Measurements from ENCODE around the gene OSBP.

The OSBP gene

DNA sequence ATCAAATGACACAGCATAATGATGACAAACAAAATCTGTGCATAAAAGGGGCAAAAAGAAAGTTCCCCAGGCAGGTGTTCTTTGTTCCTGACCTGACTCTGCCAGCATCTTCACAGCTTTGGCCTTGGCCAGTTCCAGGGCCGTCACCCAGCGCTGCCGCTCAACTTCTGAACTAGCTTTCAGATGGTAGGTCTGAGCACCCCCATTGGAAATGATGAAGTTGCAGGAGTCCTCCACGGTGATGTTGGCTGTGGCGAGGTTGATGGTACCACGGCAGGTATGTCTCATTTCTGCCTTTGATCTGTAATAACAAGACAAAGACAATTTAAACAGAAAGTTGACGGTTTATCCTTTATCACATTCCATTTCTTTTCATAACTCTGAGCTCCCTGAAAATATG, 5.3 kb downstream of the OSBP start:
- no peak for DNase-seq (ENCODE audit: low read depth in 3 of 3, low spot score in 1 of 3)

- DNase-seq (ENCODE audit: low read depth in 3 of 3, low spot score in 1 of 3): no peak
Observed at GRCh38 chr11:59607703-59608454, 7.7 kb downstream of the OSBP start.

GRCh38 chr11:59602432-59602831, 13.1 kb downstream of the OSBP start:
- DNase-seq (ENCODE audit: low read depth in 3 of 3, low spot score in 1 of 3): no peak

DNA sequence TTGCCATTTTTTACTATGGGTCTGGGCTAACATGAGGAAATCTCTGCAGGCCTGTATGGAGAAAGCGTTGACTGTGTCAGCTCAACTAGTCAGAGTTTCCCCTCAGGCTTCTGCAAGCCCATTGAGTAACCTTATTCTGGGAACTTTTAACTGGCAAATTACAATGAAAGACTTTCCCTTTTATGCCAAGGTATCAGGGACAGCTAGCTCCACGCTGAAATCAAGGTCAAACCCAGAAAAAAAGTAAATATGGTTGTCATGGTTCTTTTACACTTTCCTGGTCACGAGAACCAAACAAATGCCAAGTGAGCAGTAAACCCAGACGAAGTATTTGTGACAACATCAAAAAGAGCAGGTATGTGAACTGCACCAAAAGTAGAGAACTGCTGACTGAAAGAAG, 13.8 kb downstream of the OSBP start:
- no peak for DNase-seq (ENCODE audit: low read depth in 3 of 3, low spot score in 1 of 3)

GRCh38 chr11:59600636-59601035, 14.9 kb downstream of the OSBP start:
- DNase-seq (ENCODE audit: low read depth in 3 of 3, low spot score in 1 of 3): no peak

GRCh38 chr11:59600234-59600633, 15.3 kb downstream of the OSBP start:
- DNase-seq (ENCODE audit: low read depth in 3 of 3, low spot score in 1 of 3): no peak

GRCh38 chr11:59598961-59599360, 16.6 kb downstream of the OSBP start:
- DNase-seq (ENCODE audit: low read depth in 3 of 3, low spot score in 1 of 3): no peak

GRCh38 chr11:59584294-59584693, 31.3 kb downstream of the OSBP start:
- no peak for DNase-seq (ENCODE audit: low read depth in 3 of 3, low spot score in 1 of 3)

- DNase-seq (ENCODE audit: low read depth in 3 of 3, low spot score in 1 of 3): no peak
Observed at GRCh38 chr11:59582006-59582405, 33.6 kb downstream of the OSBP start.

GRCh38 chr11:59578369-59578768, 37.2 kb downstream of the OSBP start:
- DNase-seq (ENCODE audit: low read depth in 3 of 3, low spot score in 1 of 3): no peak

GRCh38 chr11:59575505-59575904, 40.1 kb downstream of the OSBP start:
- DNase-seq (ENCODE audit: low read depth in 3 of 3, low spot score in 1 of 3): no peak

- no peak for DNase-seq (ENCODE audit: low read depth in 3 of 3, low spot score in 1 of 3)
Observed at GRCh38 chr11:59574932-59575502, 40.6 kb downstream of the OSBP start.

- no peak for DNase-seq (ENCODE audit: low read depth in 3 of 3, low spot score in 1 of 3)
Observed at GRCh38 chr11:59574467-59574866, 41.1 kb downstream of the OSBP start.

DNA sequence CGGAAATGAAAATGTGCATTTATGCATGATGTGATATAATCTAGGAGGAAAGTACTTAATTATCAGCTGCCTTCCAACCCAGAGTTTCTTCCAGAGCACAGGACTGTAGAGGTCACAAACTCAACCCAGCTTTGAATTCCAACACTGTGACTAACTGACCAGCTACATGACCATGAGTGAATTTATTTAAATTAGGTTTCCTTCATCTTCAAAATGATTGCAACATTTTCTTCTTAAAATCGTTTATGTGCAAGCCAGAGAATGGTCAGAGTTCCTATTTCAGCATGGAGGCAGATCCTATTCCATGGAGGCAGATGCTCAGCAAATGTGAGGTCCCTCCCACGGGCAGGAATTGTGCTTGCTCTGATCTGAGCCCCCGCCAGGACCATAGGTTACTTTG, 42.4 kb downstream of the OSBP start:
- no peak for DNase-seq (ENCODE audit: low read depth in 3 of 3, low spot score in 1 of 3)

DNA sequence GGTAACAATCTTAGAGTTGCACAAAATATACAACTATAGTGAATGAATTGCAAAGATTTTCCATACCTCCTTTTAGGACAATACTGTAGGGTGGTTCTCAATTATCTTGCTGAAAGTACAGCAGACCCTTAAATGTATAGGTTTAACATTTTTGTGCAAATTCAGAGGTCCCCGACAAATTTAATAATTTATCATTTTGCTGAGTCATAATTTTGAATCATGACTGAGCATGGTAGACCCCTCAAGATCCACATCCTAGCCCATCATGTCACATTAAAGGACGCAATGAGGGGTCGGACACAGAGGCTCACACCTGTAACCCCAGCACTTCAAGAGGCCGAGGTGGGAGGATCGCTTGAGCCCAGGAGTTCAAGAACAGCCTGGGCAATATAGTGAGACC, 43.5 kb downstream of the OSBP start:
- no peak for DNase-seq (ENCODE audit: low read depth in 3 of 3, low spot score in 1 of 3)

GRCh38 chr11:59562292-59562691, 53.3 kb downstream of the OSBP start:
- no peak for DNase-seq (ENCODE audit: low read depth in 3 of 3, low spot score in 1 of 3)

- DNase-seq (ENCODE audit: low read depth in 3 of 3, low spot score in 1 of 3): peak; percentile 52 to 70 (median 66)
Observed at GRCh38 chr11:59560702-59561473, 54.7 kb downstream of the OSBP start.

- peak; percentile 42 to 61 (median 51) for DNase-seq (ENCODE audit: low read depth in 3 of 3, low spot score in 1 of 3)
Observed at GRCh38 chr11:59560290-59560701, 55.3 kb downstream of the OSBP start.

DNA sequence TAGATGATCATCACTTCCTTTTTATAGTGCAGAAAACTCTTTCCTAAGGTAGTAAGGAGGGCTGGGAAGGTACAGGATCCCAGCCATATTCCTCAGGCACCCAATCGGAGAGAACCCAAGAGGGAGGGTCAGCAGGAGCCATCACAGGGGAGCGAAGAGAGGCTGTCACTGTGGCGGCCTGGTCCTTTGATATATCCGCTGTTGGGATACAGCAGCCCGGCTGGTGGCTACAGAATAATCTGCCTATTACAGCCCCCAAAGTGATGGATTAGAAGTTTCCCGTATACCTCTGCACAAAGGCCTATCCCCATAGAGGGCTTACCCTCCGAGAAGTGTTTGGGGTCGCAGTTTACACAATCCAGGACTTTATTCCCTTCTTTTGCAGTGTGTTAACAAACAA, 55.7 kb downstream of the OSBP start:
- no peak for DNase-seq (ENCODE audit: low read depth in 3 of 3, low spot score in 1 of 3)

- DNase-seq (ENCODE audit: low read depth in 3 of 3, low spot score in 1 of 3): no peak
Observed at GRCh38 chr11:59558270-59558643, 57.3 kb downstream of the OSBP start.

GRCh38 chr11:59556917-59557348, 58.6 kb downstream of the OSBP start:
- no peak for DNase-seq (ENCODE audit: low read depth in 3 of 3, low spot score in 1 of 3)
